EL (cell line): ENCODE data around the gene ADAMTS5.
A peak's percentile ranks its signal among the peaks of the same experiment; 100 is the strongest.

Experiments used
- DNase-seq: peaks from one replicate; pipeline ENCODE4 v3.0.0-alpha.2; 2016

The ADAMTS5 gene

DNA sequence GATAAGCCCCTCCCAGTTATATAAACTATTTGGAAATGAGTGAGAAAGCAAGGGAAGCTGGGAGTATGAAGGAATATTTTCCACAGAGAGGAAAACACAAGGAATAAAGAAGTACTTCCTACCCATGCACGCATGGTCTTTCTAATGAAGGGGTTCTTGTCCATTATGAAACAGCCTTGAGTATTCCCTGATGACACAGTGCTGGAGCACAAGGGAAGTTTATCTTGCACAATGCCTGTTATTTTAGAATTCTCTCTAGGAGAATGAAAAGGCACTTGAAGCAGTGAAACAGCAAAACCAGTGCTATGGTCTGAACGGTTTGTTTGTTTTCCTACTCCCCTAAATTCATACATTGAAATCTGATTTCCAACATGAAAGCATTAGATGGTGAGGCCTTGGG is 83.1 kb downstream of the ADAMTS5 start:
- no peak for DNase-seq

DNA sequence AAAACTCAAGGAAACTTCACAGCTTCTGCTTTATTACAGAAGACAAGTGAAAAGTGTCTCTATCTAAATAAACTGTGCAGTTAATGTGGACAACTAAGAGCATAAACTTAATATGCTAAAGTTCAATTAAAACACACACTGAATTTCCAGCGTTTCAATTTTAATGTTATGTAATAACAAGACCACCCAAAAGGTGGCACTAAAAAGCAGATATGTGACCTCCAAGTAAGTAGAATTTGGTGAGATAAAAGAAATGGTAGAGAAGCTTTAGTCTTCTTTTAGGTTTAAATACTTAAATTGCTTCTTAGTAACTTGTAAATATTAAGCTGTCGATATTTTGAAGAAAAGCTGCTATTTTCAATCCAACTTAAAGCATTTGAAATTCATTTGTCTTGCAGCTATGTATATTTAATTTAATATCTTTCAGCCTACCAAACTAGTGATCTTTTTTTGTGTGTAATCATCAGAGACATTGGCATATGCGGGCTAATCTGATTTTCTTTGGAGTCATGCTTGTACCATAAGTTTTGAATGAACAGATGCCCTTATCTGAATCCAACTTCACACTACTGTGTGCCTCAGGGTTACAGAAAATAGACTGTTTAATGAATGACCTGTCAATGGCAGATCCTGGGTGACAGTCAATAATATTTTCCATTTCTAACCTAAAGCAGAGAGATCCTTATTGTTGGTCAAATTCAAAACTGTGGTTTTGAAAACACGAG is 85.2 kb downstream of the ADAMTS5 start:
- peak; percentile 36 for DNase-seq

DNA sequence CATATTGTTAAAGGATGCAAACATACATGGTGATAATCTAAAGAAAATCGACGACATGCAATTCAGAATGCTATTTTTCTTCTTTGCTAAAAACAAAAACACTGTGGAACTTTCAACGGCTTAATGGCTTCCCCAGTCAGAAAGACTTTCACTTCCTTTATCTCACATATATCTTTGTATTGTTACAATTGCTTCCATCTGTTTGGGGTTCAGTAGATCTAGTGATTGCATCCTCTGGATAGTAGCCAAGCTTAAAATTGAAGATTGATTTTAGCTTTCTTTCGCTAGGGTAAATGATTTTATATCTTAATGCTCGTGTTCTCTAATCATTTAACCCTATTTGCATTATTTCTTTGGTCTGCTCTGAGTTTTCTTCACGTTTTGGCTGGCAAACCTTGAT is 89.9 kb downstream of the ADAMTS5 start:
- DNase-seq: no peak

DNA sequence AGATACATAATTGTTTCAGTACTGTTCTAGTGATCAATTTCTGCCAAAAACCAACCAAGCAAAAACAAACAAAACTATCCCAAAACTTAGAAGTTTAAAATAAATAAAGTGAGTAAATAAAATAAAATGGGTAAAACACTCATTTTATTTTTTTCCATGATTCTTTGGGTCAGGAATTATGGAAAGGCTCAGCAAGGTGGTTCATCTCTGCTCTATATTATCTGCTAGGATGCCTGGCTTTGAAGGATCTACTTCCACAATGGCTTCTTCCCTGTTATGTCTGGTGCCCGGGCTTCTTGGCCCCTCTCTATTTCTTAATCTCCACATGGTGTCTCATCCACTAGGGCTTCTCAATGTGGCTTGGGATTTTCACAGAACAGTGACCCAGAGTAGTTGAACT is 92.5 kb downstream of the ADAMTS5 start:
- DNase-seq: no peak
